Measurements from ENCODE around the gene ANXA1. TPM values are rescaled to one million over a fixed set of nuclear protein-coding genes. Genes with fewer than 3 reads are reported as not detected.
"Not testable (repeated sequence)": the region's sequence is repeated elsewhere in the genome, so short reads cannot be mapped to it uniquely, and the experiment has no call there.

Gene ANXA1
- total RNA-seq, 1 donor from 2014 or later, result 372 TPM

DNA sequence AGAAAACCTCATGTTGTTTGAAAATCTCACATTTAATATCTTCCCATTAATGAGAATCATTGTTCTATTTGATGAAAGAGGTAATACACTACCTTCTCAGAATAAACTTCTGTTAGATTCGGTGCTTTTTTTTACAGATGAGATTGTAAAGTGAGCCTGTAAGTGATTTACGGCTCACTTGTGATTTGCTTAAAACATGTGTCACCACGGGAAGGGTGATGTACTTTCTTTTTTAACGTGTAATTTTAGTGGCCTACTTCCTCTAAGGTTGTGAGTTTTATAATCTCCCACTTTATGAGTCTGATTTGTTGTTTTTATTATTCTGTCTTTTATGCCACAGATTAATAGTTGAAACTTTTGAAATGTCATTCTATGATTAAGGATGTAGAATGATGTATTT, 15.9 kb downstream of the ANXA1 start:
- no peak for DNase-seq (ENCODE audit: low read depth)

DNA sequence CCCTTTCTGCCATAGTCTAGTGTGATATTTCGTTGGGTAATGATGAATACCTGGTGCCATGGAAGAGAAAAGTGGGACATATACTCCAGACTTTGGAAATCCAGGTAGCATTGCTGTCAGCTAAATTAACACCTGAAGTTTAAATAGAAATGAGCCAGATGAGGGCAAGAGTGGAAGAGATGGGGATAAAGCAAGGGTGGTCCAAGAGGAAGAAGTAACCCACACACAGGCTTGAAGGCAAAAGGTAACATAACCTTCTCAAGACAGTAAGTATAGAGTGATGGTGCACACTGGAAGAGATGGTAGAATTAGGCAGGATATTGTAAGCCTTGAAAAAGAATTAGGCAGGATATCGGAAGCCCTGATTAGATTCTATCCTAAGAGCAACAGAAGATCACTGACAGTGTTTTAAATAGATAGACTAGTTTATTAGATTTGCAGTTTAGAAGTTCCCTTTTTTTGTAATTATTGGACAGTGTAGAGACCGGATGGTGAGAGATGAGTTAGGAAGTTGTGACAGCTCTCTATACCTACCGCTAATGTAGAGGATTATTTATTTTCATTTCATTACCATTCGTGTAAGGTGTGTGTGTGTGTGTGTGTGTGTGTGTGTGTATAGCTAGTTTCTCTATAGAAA, 16.8 kb downstream of the ANXA1 start:
- no peak for DNase-seq (ENCODE audit: low read depth)

DNA sequence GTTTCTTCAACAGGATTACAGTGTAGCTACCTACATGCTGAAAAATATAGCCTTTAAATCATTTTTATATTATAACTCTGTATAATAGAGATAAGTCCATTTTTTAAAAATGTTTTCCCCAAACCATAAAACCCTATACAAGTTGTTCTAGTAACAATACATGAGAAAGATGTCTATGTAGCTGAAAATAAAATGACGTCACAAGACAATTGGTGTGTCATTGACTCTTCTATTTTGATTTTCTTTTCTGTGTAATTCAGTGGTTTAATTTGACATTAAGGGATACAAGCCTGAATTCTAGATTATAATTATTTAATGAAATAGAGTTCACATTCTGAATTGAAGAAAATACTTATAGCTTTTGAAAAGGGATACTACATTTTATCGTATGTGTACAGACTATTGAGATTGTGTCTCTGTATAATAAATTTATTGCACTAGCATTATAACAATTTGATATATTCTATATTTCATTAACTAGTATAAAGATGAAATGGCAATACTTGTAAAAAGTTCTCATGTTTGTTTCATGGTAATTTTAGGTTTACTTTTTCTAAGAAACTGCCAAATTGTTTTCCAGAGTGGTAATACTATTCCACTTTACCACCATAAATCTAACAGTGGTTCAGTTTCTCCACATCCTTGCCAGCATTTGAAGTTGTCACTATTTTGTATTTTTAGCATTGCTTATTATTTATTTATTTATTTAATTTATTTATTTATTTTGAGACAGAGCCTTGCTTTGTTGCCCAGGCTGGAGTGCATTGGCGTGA, 18.7 kb downstream of the ANXA1 start:
- no peak for DNase-seq (ENCODE audit: low read depth)

DNA sequence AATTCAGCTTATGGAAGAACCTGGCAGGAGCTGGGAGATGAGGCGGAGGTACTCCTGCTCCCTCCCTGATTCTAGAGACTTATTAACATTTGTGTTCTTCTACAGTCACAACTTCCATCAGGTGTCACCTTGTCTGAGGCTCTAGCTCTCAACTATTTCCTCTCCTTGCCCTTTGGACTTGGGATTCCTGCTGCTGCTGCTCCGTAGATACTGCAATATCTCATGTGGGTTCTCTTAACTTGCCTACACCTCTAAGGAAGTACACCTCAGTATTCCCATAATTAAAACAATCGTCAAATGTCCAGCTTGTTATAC, 21.2 kb downstream of the ANXA1 start:
- DNase-seq (ENCODE audit: low read depth), result no peak

DNA sequence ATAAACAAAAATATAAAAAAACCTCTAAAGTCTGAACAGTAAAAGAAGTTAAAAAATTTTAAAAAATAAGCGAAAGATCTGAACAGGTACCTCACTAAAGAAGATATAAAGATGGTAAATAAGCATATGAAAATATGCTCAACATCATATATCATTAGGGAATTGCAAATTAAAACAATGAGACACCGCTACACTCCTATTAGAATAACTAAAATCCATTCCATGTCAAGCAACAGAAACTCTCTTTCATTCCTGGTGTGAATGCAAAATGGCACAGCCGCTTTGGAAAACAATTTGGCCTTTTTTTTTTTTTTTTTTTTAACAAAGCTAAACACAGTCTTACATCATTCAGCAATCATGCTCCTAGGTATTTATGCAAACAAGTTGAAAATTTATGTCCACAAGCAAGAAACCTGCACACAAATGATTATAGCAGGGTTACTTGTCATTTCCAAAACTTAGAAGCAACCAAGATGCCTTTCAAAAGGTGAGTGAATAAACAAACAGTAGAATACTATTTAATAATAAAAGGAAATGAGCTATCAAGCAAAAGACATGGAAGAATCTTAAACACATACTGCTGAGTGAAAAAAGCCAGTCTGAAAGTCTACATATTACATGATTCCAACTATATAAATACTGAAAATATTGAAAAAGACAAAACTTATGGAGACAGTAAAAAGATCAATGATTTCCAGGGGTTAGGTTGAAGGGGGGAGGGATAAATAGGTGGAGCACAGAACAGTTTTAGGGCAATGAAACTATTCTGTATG, 22.1 kb downstream of the ANXA1 start:
- no peak for DNase-seq (ENCODE audit: low read depth)

DNA sequence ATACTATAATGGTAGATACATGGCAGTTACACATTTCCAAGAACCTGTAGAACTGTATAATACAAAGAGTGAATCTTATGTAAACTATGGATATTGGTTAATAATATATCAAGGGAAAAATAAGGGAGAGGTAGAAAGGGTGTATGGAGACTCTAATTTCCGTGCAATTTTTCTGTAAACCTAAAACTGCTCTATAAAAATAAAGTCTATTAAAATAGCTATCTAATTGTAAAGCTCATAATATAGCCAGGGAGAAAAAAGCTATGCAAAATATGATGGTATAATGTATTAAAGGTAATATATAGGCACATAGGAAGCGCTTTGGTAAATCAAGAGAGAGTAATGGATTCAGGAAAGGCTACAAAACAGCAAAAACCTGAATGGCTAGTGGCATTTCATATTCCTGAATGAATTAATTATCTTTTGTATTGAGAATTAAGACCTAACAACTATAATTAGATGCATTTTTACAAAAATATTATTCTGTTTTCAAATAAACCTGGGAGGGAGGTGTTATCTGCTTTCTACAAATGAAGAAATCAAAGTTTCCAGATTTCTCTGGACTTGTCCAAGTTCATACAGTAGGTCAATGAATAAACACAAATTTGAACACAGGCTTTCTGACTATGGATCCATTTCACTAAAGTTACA, 22.8 kb downstream of the ANXA1 start:
- no peak for DNase-seq (ENCODE audit: low read depth)

DNA sequence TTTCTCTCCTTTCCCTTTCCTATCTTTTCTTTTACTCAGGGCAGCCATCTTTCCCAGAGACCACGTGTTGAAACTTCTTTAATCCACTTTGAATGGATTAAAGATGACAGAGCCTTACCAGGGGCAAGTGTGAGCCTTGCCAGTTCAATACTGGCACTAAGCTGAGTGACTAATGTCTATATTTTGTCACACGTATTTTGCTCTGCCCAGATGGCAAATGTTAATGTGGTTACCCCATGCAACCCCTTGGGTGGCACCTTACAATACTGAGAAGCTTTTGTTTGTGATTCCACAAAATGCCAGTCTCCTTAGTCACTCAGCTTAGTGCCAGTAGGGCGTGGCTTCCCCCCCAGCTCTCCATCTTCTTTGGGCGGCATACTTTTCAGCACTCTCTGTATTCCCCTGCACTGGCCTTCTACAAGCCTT, 24.8 kb downstream of the ANXA1 start:
- DNase-seq (ENCODE audit: low read depth), result peak; percentile 91

DNA sequence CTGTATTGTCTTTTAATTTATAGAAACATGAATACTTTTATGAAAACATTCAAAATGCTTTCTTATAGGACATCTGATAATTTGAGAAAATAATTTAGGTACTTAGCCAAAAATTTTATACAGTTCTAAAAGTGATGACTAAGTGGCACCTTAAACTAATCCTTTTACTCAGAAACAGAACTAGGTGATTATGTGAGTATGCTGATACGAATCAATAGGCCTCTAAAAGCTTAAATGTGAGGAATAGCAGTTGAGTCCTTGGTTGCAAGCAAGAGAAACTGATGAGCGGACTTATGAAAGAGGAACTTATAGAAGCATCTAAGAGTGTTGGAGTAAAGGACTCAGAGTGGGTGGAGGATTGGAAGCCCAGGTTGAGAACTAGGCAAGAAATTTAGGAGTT, 26.4 kb downstream of the ANXA1 start:
- DNase-seq (ENCODE audit: low read depth), result no peak

DNA sequence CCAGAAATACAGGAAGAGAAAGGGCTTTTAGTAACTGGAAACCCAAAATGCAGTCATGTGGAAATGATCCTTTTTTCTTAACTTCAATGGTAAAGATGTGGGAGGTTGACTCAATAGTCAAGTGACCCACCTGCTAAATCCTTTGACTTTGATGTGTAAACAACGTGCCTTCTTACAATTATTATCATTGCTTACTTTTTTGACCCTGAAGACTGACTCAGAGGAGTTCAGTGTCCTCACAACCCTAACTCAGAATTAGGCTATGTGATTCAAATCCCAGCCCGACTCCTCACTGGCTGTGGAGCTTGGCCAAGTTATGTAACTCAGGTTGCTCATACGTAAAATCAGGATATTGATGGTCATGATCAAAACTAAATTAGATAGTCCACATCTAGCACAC, 27.9 kb downstream of the ANXA1 start:
- no peak for DNase-seq (ENCODE audit: low read depth)

DNA sequence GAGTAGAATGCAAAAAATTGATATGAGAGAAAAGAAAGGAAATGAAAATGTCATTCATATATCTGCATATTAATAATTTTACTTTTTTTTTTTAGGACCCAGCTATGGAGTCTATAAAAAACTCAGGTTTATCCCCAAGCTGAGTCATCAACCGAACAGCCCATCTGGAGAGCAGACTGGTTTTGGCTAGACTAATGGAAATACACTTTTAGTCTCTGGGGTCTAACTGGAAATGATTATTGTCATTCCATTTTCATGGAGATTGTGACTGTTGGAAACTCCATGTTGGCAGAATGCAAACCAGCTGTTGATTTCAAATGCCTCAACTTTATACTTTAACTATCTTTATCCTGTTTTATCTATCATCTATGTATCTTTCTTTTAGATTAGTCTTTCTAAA, 28.7 kb downstream of the ANXA1 start:
- peak; percentile 80 for DNase-seq (ENCODE audit: low read depth)

DNA sequence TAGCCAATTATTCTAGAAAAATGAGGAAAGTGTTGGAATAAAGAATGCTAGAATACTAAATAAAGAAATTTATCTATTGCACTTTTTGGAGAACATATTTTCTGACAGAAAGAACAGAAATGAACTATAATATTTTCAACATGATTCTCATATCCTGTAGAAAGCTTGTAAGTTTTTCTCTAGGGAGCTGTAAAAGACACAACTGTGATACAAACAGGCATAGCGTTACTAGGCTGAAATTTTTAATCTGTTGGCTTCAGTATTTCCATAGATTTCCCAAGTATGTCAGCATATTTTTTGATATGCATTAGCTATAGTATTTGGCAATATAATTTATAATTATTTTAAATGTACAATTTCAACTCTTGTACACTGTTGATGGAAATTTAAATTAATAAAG, 31.3 kb downstream of the ANXA1 start:
- no peak for DNase-seq (ENCODE audit: low read depth)

DNA sequence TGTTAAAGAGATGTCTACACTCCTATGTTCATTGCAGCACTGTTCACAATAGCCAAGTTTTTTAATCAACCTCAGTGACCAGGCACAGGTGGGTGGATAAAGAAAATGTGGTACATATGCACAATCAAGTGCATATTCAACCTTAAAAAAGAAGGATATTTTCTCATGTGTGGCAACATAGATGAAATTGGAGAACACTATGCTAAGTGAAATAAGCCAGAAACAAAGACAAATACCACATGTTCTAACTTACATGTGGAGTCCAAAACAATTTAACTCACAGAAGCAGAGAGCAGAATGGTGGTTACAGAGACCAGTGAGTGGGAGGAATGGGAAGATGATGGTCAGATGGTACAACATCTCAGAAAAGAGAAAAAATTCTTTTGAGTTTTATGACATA, 31.8 kb downstream of the ANXA1 start:
- DNase-seq (ENCODE audit: low read depth), result no peak

DNA sequence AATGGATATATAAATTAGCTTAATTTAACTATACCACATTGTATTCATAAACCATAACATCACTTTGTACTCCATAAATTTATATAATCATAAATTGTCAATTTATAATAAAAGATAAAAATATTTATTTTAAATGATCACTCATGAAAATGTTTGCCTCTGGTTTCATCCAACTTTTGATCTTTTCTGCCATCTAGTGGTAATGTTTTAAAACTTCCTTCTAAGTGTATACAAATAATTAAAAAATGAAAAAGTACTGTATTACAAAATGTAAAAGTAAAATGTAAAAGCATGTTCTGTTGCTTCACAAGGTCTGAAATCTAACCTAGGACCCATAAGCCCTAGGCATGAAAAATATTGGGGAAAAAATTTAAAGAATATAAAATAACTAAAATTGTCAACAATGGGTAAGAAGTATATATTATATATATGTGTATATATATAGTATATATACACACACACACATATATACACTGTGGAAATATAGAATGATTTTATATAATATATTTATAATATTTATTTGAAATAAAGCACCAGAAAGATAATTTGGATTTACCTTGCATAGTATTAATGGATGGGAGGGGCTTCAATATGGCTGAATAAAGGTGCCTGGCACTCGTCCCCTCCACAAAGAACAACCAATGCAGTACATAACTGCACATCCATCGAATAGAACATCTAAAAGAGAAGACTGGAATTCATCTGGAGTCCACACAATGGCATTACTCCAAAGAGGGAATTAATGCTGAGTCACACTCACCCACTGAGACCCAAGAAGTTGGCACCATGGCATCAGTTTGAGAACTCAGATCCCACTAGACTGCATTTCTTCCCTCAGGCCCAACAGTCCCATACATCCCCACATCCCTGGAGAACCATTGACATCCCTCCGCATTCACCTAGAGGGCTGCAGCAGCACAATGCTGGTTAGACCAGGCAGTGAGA, 32.5 kb downstream of the ANXA1 start:
- DNase-seq (ENCODE audit: low read depth), result peak; percentile 59

DNA sequence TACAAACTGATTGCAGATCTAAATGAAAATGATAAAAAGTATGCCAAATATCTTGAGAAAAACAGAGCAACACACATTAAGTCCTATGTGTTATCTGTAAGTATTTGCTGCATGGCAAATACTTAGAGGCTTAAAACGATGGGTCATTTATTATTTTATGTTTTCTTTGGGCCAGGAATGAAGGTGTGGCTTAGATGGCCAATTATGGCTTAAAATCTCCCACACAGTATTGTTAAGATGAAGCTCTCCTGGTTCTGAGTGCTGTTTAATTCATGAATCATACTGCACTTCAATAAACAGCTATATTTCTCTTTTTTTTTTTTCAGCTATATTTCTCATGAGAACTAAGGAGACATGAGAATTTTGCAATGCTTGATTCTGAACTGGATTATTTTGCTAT, 39.4 kb downstream of the ANXA1 start:
- not testable (repeated sequence) for DNase-seq (ENCODE audit: low read depth)

DNA sequence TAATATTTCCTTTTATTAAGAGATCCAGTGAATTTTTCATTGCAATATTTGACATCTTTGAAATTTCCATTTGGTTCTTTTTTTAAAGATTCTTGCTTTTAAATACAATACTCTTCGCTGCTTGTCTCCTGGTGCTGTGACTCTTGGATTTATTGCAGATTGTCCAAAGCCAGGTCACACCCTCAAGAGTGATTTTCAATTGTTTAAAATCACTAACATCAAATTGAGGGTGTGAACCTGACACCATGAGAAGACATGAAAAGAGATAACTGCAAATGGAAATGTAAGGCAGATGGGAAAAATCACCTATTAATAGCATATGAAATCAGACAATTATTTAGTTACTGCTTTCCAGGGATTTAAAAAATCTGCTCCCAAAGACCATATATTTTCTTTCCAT, 42.6 kb downstream of the ANXA1 start:
- no peak for DNase-seq (ENCODE audit: low read depth)

DNA sequence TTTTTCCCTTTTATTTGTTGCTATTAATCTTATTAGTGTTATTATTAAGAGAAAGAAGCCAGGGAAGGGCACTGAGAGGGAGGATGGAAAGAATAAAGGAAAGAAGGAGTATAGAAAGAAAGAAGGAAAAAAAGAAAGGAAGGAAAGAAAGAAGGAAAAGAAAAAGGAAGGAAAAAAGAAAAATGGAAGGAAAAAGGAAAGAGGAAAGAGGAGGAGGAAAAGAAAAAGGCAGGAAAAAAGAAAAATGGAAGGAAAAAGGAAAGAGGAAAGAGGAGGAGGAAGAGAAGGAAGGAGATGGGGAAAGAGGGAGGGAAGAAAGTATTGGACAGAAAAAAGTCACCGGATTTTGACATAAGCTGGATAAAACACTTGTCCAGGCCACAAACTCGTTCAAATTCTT, 47.8 kb downstream of the ANXA1 start:
- no peak for DNase-seq (ENCODE audit: low read depth)

DNA sequence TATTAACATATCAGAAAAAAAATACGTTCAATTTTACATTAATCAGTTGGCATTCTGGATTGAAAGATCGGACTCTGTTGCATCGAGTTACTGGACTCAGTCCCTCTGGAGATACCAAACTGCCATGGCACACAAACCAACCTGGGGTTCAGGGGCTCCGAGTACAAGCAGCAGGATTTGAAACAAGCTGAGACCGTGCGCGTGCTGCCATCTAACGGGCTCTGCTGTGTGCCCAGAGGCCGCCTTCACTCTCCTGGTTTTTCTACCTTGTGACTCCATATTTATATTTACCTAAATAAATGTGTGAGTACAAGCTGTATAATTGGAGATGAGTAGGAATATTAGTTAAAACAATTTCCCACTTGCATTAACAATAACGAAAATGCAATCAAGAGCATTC, 48.2 kb downstream of the ANXA1 start:
- DNase-seq (ENCODE audit: low read depth), result no peak

DNA sequence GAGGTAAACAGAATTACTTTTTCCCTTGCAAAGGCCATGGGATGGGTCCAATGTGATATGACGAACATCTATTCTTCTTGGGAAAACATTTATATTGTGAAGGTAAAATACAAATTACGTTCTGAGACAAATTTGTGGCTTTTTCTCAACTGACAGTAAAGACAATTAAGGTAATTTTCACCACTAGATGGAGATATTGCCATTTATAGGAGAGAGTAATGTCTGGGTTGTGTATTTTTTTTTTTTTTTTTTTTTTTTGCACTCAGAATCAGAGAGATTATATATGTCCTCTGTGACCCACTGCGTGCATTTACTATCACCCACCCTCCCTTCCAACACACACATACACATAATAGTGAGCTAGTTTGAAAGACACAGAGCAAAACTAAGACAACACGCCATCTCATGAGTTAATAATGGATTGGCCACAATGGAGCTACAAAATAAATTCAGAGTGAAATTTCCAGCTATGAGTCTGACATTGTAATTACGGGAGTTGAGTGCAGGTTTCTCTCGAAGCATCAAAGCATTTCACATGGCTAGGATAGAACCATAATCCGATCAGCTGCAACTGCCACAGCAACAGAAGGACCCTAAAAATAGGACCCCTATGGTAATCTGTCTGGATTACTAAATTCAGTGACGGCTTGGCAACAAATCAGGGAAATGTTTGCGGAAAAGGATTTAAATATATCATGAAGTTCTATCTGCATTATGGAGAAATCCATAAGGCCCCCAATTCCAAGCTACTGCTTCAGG, 49.2 kb downstream of the ANXA1 start:
- peak; percentile 33 for DNase-seq (ENCODE audit: low read depth)

DNA sequence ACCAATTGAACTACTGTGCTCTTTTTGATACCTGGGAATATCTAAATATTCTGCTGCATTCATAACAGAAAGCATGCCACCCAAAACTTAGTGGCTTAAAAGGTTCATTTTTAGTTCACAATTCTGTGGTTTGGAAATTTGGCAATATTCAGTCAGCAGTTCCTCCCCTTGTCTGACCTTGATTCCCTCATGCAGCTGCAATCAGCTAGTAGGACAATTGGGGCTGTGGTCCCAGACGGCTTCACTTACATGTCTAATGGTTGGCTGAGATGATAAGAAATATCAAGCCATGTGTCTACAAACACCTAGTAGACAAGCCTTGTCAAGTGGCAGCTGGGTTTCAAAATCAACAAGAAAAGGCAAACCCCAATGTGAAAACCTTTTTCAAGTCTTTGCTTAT, 51.3 kb downstream of the ANXA1 start:
- no peak for DNase-seq (ENCODE audit: low read depth)

DNA sequence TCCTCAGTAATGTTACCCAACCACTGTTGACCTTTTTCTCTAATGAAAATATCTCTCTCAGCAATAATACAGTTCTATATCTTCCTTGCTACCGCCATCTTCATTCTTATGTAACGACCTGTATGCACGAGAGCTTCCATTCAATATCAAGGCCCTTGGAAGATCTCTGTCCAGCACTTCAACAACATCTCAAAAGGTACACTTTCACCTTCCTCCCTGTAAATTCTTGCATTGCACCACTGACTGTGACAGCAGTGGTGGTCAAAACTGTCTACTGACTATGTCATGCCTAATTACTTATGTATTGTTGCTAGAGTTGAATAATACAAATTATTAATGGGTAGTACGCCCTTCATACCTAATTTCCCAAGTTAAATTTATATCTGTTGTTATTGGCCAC, 53.3 kb downstream of the ANXA1 start:
- DNase-seq (ENCODE audit: low read depth), result no peak

Measured in myocyte (in vitro differentiated cells).